SH-SY5Y (cell line): ENCODE results near the gene BMAL1.

Experiments used
- GATA2 ChIP-seq: IDR thresholded peaks from 2 replicates; pipeline ENCODE4 v1.6.1; 2011; ENCODE audit warnings: mild to moderate bottlenecking, low read depth, low read length
- GATA3 ChIP-seq: IDR thresholded peaks from 2 replicates; pipeline ENCODE4 v1.6.1; 2011; ENCODE audit warnings: low read depth, mild to moderate bottlenecking, low read length, moderate library complexity

DNA sequence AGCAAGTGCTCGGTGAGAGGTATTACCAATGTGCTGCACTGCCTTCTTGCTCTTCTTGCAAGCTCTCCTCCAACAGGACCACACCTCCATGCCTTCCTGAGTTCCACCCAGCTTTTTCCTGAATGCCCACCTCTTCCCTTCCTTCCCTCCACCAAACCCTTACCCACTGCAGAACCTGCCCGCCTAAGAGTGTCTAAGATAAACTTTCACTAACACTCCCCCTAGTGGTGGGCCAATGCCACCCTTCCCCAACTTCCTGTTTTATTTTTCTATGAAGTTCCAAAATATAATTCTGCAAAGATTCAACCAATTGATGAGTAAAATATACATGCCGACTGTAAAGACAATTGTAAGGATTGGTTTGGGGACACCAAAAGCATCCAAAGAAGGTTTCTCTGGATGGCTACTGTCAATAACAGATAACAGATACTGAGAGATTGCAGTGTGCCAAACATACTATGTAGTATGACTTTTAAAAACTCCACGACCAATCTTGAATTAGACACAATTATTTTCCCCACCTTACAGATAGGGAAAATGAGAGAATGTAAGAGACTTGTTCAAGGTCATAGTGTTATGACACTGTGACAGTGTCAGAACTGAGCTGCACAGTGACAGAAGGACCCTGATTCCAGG is 38.6 kb upstream of the BMAL1 start:
- no peak for TF ChIP-seq GATA2
- TF ChIP-seq GATA3 = no peak
